Activated B cell treated with CpG ODN at 0.5 μM for 24 hours (primary cell): ENCODE results near the gene ACTRT3. TPM values are rescaled to one million over a fixed set of nuclear protein-coding genes. Genes with fewer than 3 reads are reported as not detected.

Experiments
- ATAC-seq: fragments of 200-7000 bp; cut with Tn5 transposase; one replicate; pipeline ENCODE4 v1.10.0; 2021; ENCODE audit warnings: low read depth, mild to moderate bottlenecking, moderate library complexity
- CTCF ChIA-PET: fragments of 350-600 bp; sonication (Branson Sonifier 250); formaldehyde crosslinking; loops from one replicate; lab custom pipeline; 2021; ENCODE audit warnings: antibody characterized with exemption; lab: Charles Lee
- POLR2A ChIA-PET: fragments of 350-600 bp; sonication (Branson Sonifier 250); formaldehyde crosslinking; loops from one replicate; lab custom pipeline; 2021; ENCODE audit warnings: antibody characterized with exemption; lab: Charles Lee
- DNase-seq: peaks from one replicate; pipeline ENCODE4 v3.0.0; 2022
- H3K27ac Mint-ChIP-seq: one replicate; pipeline ENCODE4 v1.8.0; 2020; ENCODE audit warnings: mixed read lengths
- H3K27me3 Mint-ChIP-seq: one replicate; pipeline ENCODE4 v1.8.0; 2021; ENCODE audit warnings: mixed read lengths
- H3K36me3 Mint-ChIP-seq: one replicate; pipeline ENCODE4 v1.8.0; 2021; ENCODE audit warnings: low read depth, mixed read lengths
- H3K4me1 Mint-ChIP-seq: one replicate; pipeline ENCODE4 v1.8.0; 2021; ENCODE audit warnings: mixed read lengths
- H3K4me3 Mint-ChIP-seq: one replicate; pipeline ENCODE4 v1.8.0; 2020; ENCODE audit warnings: mild to moderate bottlenecking, mixed read lengths
- H3K9me3 Mint-ChIP-seq: one replicate; pipeline ENCODE4 v1.8.0; 2020; ENCODE audit warnings: mixed read lengths
- CTCF ChIP-seq: fragments of 200-600 bp; IDR thresholded peaks from one replicate; pipeline ENCODE4 v1.8.0; 2022; ENCODE audit warnings: antibody characterized with exemption, mild to moderate bottlenecking
- intact Hi-C: fragments of 100-400 bp; cut with micrococcal nuclease; formaldehyde crosslinking; loops from one replicate; pipeline ENCODE4 v1.15.1; 2024
- total RNA-seq: library from RNA; stranded (reverse); gene quantifications from 2 replicates; pipeline ENCODE4 v1.2.3, GENCODE V29; 2022

The ACTRT3 gene
- total RNA-seq: 0.42 and 0.49 TPM in 2 replicates

GRCh38 chr3:169769287-169770181 lies at the start of gene ACTRT3:
ACTRT3 (minus strand) TSS chr3:169769561; CDS start chr3:169769520, 41 bp downstream.
- H3K4me1 Mint-ChIP-seq: peaks cover 36% of the 10 kb centered on the region
- CTCF ChIA-PET: interaction anchor here (0.9 kb wide), 1 partner anchor 44 kb away, joined by 3 read pairs; no protein-coding TSS in a partner anchor
- no peak for TF ChIP-seq CTCF
- peaks cover 6% of the 10 kb centered on the region for H3K9me3 Mint-ChIP-seq
- peak within 1 kb of the TSS; percentile 84 for H3K27ac Mint-ChIP-seq
- intact Hi-C loops: no loop called here
- H3K4me3 Mint-ChIP-seq: peak within 1 kb of the TSS; percentile 90
- H3K27me3 Mint-ChIP-seq: no peaks in the 10 kb centered on the region
- POLR2A ChIA-PET: interaction anchor here (0.5 to 1.6 kb wide), 17 partner anchors 43 to 588 kb away, joined by 3 to 13 read pairs (median 4); partner anchors contain the start of genes GPR160, LRRC34, LRRIQ4 and PHC3
- DNase-seq (peak; percentile 60), ATAC-seq (peak; percentile 6)
- peaks cover 28% of the 10 kb centered on the region for H3K36me3 Mint-ChIP-seq

GRCh38 chr3:169818316-169818715 lies 49.0 kb upstream of the ACTRT3 start:
- H3K36me3 Mint-ChIP-seq: peaks cover 4% of the 10 kb centered on the region
- ChIA-PET CTCF (no interaction called here), POLR2A (interaction anchor here (1.7 kb wide), 1 partner anchor 28 kb away, joined by 5 read pairs; no protein-coding TSS in a partner anchor)
- ATAC-seq: no peak
- peaks cover 8% of the 10 kb centered on the region for H3K9me3 Mint-ChIP-seq
- TF ChIP-seq CTCF: no peak
- H3K4me1 Mint-ChIP-seq: peaks cover 23% of the 10 kb centered on the region
- H3K27ac Mint-ChIP-seq: no peak overlapping the region
- H3K27me3 Mint-ChIP-seq: no peaks in the 10 kb centered on the region
- intact Hi-C loops: no loop called here
- H3K4me3 Mint-ChIP-seq: no peak overlapping the region
- DNase-seq: no peak

- ChIA-PET POLR2A (no interaction called here), CTCF (no interaction called here)
- Mint-ChIP-seq H3K27ac (no peak overlapping the region), H3K4me1 (peaks cover 39% of the 10 kb centered on the region), H3K4me3 (no peak overlapping the region), H3K9me3 (peaks cover 8% of the 10 kb centered on the region), H3K36me3 (peaks cover 6% of the 10 kb centered on the region), H3K27me3 (no peaks in the 10 kb centered on the region)
- no peak for TF ChIP-seq CTCF
- ATAC-seq: no peak
- intact Hi-C loops: no loop called here
- DNase-seq: no peak
Observed at GRCh38 chr3:169815590-169816150, 46.3 kb upstream of the ACTRT3 start.

GRCh38 chr3:169813757-169814517 lies 44.6 kb upstream of the ACTRT3 start:
- Mint-ChIP-seq H3K9me3 (peaks cover 8% of the 10 kb centered on the region), H3K27me3 (no peaks in the 10 kb centered on the region), H3K27ac (peak overlapping the region; percentile 97), H3K4me3 (peak overlapping the region; percentile 85), H3K36me3 (peaks cover 6% of the 10 kb centered on the region), H3K4me1 (peaks cover 42% of the 10 kb centered on the region)
- no peak for TF ChIP-seq CTCF
- ChIA-PET POLR2A (interaction anchor here (0.7 to 4.3 kb wide), 19 partner anchors 19 to 543 kb away, joined by 3 to 48 read pairs (median 4); partner anchors contain the start of genes ACTRT3, MYNN, SEC62 and SKIL), CTCF (interaction anchor here (0.6 to 1.6 kb wide), 11 partner anchors 16 to 240 kb away, joined by 3 to 7 read pairs (median 3); partner anchors contain the start of genes ACTRT3 and MYNN)
- DNase-seq (peak; percentile 59), ATAC-seq (peak; percentile 84)
- intact Hi-C loops: loop anchor here (1.0 to 2.0 kb wide), 13 partner anchors 22 to 1056 kb away; partner anchors contain the start of genes GPR160, MYNN, PHC3 and RPL22L1
